ENCODE data around the gene PHF23. TPM values are rescaled to one million over a fixed set of nuclear protein-coding genes. Genes with fewer than 3 reads are reported as not detected.
A peak's percentile ranks its signal among the peaks of the same experiment; 100 is the strongest.

Gene PHF23
- total and polyA plus RNA-seq, 9 of the 15 experiments (the other 6 are each of a cell fraction or from before 2014, with no cell fraction given) = 7.4 to 87.5 (median 33.7) TPM

- TF ChIP-seq BRF1 (IDR thresholded peaks at IDR 0.05; ENCODE audit: borderline replicate concordance, extremely low read depth, insufficient read length) = no peak
- TF ChIP-seq TFE3 (CRISPR knock-in tag; IDR thresholded peaks at IDR 0.05) = peak; percentile 97
- no peak for TF ChIP-seq ZNF785 (CRISPR knock-in tag; IDR thresholded peaks at IDR 0.05)
- TF ChIP-seq MEF2D (tag; conservative IDR thresholded peaks at IDR 0.05; ENCODE audit: low read depth) = 0 out of 2 replicates have a peak, but pooled peaks have one; percentile 35
- TF ChIP-seq SMAD1 (IDR thresholded peaks at IDR 0.05; ENCODE audit: low read depth, low read length, partially characterized antibody) = no peak
- TF ChIP-seq DDX20 (tag; IDR thresholded peaks at IDR 0.05; ENCODE audit: low read depth) = no peak
- no peak for TF ChIP-seq GATAD2B (IDR thresholded peaks at IDR 0.05; ENCODE audit: borderline replicate concordance)
- peak; percentile 58; the same call in 1 of the 2 replicates for TF ChIP-seq ZNF740 (CRISPR knock-in tag; IDR thresholded peaks at IDR 0.05)
- no peak; a peak in 1 of 4 replicates for TF ChIP-seq ZNF740 (tag; IDR thresholded peaks at IDR 0.05)
- 0 out of 2 replicates have a peak, but pooled peaks have one; percentile 92 for TF ChIP-seq ZNF24 (IDR thresholded peaks at IDR 0.05)
- peak; percentile 61 for TF ChIP-seq CREB1 (IDR thresholded peaks at IDR 0.05)
- peak; percentile 67; the same call in 1 of the 2 replicates for TF ChIP-seq CREB1 (CRISPR knock-in tag; IDR thresholded peaks at IDR 0.05)
- TF ChIP-seq, protein P1, sequence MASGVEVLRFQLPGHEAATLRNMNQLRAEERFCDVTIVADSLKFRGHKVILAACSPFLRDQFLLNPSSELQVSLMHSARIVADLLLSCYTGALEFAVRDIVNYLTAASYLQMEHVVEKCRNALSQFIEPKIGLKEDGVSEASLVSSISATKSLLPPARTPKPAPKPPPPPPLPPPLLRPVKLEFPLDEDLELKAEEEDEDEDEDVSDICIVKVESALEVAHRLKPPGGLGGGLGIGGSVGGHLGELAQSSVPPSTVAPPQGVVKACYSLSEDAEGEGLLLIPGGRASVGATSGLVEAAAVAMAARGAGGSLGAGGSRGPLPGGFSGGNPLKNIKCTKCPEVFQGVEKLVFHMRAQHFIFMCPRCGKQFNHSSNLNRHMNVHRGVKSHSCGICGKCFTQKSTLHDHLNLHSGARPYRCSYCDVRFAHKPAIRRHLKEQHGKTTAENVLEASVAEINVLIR (CRISPR knock-in tag; IDR thresholded peaks at IDR 0.05) = peak; percentile 49; the same call in 1 of the 2 replicates
- peak; percentile 63 for TF ChIP-seq EP300 (IDR thresholded peaks at IDR 0.05; ENCODE audit: low read length)
- TF ChIP-seq ZBTB5 (IDR thresholded peaks at IDR 0.05) = no peak
- peak; percentile 81 for TF ChIP-seq SUPT5H (IDR thresholded peaks at IDR 0.05)
- TF ChIP-seq CC2D1A (IDR thresholded peaks at IDR 0.05) = peak; percentile 56; the same call in 1 of the 2 replicates
- TF ChIP-seq ETV5 (CRISPR knock-in tag; IDR thresholded peaks at IDR 0.05; ENCODE audit: low read depth) = no peak
- no peak for TF ChIP-seq NFIX (CRISPR knock-in tag; IDR thresholded peaks at IDR 0.05; ENCODE audit: low read depth)
- TF ChIP-seq, protein P2, sequence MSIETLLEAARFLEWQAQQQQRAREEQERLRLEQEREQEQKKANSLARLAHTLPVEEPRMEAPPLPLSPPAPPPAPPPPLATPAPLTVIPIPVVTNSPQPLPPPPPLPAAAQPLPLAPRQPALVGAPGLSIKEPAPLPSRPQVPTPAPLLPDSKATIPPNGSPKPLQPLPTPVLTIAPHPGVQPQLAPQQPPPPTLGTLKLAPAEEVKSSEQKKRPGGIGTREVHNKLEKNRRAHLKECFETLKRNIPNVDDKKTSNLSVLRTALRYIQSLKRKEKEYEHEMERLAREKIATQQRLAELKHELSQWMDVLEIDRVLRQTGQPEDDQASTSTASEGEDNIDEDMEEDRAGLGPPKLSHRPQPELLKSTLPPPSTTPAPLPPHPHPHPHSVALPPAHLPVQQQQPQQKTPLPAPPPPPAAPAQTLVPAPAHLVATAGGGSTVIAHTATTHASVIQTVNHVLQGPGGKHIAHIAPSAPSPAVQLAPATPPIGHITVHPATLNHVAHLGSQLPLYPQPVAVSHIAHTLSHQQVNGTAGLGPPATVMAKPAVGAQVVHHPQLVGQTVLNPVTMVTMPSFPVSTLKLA (conservative IDR thresholded peaks at IDR 0.05) = peak; percentile 96 to 97
These were observed 3.6 kb upstream of the PHF23 start (continued) for GRCh38 chr17:7242717-7243452.

All from K562 (cell line).